ENCODE results near the gene AGPAT4. TPM values are rescaled to one million over a fixed set of nuclear protein-coding genes. Genes with fewer than 3 reads are reported as not detected.

Gene AGPAT4
- total RNA-seq, 4 donors from 2014 or later: 7.2 to 20.2 (median 12.5) TPM

DNA sequence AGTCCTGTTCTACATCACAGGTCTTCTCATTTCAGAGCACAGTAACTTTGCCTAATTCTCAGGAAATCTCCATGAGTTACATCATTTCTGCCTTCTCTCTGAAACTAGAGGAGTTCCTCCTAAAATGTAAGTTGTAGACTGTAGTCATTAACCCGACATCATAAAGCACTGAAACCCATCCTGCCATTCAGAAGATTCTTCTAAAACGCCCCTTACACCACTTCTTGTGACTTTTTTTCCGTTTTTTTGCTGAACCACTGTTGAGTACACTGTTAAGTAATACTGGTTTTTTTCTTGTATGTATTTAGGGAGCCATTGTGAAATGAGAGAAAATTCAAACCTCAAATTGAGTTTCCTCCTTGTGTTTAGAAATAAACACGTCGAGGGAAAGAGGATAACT, 164.9 kb downstream of the AGPAT4 start:
- DNase-seq (ENCODE audit: low spot score) (no peak), ATAC-seq (ENCODE audit: low FRiP score) (no peak)
- TF ChIP-seq, protein P1, sequence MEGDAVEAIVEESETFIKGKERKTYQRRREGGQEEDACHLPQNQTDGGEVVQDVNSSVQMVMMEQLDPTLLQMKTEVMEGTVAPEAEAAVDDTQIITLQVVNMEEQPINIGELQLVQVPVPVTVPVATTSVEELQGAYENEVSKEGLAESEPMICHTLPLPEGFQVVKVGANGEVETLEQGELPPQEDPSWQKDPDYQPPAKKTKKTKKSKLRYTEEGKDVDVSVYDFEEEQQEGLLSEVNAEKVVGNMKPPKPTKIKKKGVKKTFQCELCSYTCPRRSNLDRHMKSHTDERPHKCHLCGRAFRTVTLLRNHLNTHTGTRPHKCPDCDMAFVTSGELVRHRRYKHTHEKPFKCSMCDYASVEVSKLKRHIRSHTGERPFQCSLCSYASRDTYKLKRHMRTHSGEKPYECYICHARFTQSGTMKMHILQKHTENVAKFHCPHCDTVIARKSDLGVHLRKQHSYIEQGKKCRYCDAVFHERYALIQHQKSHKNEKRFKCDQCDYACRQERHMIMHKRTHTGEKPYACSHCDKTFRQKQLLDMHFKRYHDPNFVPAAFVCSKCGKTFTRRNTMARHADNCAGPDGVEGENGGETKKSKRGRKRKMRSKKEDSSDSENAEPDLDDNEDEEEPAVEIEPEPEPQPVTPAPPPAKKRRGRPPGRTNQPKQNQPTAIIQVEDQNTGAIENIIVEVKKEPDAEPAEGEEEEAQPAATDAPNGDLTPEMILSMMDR (IDR thresholded peaks at IDR 0.05): no peak

DNA sequence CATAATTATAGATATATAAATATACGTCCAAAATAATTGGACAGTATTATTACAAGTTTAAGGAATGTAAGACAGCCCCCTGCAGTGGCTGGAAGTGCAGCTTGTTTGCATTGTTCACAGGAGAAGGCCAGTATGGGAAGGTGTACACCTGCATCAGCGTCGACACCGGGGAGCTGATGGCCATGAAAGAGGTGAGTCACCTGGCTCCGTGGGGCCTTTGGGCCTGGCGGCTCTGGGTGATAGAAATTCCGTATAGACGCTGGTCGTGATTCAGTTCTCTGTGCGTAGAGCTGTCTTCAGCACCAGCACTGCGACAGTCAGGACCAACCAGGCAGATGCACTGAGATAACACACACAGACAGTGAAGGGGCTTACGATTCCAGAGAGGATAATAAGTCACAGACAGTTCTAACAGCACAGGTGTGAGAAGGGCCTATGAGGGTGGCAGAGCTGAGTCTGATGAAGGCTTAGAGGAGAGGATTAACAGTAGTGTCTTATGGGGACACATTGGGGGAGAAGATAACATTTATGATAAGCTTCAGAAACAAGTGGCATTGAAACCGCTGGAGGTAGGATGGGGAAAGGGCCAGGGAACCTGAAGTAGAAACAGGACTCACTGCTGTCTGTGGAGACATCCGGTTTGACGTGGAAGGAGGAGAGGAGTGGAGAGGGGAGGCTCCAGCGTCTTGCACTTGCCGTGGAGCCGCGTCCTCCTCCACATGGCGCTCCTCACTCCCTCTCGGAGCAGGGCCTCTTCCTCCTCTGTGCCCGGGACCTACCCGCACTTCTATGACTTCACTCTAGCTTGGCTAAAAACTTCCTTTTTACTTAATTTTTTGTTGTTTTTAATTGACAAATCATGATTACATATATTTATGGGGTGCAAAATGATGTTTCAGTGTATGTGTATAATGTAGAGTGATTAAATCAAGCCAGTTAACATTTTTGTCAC, 165.8 kb downstream of the AGPAT4 start:
- no peak for DNase-seq (ENCODE audit: low spot score)
- no peak for ATAC-seq (ENCODE audit: low FRiP score)
- TF ChIP-seq, protein P1 (IDR thresholded peaks at IDR 0.05): no peak

DNA sequence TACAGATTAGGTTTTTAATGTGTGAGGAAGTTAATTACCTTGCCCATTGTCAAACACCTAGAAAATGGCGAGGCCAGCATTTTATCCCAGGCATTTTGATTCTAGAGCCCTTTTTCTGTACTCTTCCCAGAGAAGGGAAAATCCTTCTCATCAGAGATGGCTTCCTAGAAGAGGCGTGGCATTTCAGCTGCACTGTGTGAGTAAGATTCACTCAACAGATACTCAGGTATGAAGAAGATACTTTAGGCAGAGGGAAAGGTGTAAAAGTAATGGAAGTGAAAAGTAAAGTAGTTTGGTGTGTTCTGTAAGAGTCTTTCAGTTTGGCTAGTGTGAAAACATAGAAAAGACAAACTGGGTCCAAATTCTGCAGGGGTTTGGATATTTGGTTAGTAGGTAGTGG, 168.5 kb downstream of the AGPAT4 start:
- TF ChIP-seq, protein P1 (IDR thresholded peaks at IDR 0.05): no peak
- ATAC-seq (ENCODE audit: low FRiP score) (peak; percentile 38), DNase-seq (ENCODE audit: low spot score) (no peak)

DNA sequence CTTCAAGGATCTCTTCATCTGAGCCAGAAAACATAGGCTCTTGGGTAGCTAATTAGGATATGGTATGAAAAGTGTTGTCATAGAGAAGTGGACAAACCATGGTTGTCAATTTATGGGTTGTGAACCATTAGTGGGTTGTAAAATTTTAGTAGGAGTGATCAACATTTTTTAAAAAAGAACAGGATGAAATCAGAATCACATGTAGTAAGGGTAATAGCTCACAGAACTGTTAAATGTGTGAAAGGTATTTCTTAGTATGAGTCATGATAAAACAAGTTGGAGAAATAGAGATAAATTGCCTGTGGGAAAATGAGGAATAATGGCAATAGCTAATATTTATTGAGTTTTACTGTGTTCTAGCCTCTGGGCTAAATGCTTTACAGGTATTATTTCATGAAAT, 168.9 kb downstream of the AGPAT4 start:
- ATAC-seq (ENCODE audit: low FRiP score) (peak; percentile 45), DNase-seq (ENCODE audit: low spot score) (no peak)
- TF ChIP-seq, protein P1 (IDR thresholded peaks at IDR 0.05): no peak

DNA sequence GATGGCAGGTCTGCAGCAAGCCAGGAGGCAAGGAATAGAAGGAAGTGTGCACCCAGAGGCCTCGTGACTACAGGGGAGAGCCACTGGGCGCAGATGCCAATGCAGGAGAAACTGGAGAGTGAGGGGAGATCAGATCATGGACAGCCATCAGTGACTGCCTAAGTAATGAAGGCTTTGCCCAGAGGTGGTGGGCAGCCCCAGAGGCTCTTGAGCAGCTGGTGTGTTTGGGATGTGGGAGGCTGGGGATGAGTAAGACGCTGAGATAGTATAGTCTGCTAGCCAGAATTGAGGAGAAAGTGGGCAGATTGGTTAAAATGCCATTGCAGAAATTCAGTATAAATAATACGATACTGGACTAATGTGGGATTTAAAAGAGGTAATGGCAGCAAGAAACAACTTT, 170.4 kb downstream of the AGPAT4 start:
- TF ChIP-seq, protein P1 (IDR thresholded peaks at IDR 0.05): no peak
- DNase-seq (ENCODE audit: low spot score) (no peak), ATAC-seq (ENCODE audit: low FRiP score) (no peak)

DNA sequence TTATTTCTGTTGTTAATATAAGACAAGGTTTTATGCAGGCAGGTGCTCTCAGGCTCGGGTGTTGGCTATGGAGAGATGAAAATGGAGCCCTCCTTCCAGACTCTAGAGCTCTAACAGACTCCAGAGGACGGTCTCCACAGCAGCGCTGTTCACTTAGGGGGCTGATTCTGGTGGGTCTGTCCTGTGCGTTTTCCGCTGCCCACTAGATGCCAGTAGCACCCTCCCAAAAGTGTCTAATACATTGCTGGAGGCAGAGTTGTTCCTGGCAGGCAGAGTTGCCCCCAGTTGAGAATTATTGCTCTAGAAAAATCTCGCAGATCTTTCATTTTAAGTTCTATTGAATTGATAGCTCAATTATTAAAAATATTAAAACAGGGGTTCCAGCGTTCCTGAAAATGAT, 172.3 kb downstream of the AGPAT4 start:
- ATAC-seq (ENCODE audit: low FRiP score) (no peak), DNase-seq (ENCODE audit: low spot score) (no peak)
- TF ChIP-seq, protein P1 (IDR thresholded peaks at IDR 0.05): no peak

DNA sequence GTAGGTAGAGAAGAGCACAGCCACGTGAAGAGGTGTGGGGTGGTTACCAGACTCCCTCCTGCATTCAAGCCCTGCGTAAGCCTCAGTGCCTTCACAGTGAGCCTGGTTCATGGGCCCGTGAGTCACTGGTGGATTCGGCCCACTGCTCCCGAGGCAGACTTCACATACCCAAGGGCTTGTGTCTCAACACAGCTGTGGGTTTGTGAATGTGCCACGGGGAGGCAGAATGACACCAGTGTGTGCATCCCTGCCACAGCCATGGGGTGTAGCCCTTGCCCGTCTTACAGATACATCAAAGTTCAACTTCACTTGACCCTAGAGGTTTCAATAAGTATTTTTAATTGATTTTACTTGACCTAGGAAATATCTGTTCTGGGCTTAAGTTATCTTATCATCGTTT, 173.8 kb downstream of the AGPAT4 start:
- TF ChIP-seq, protein P1 (IDR thresholded peaks at IDR 0.05): no peak
- no peak for ATAC-seq (ENCODE audit: low FRiP score)
- DNase-seq (ENCODE audit: low spot score): no peak
